H9 (cell line): ENCODE results near the gene NEXN. TPM values are rescaled to one million over a fixed set of nuclear protein-coding genes. Genes with fewer than 3 reads are reported as not detected.

Source experiments
- DNase-seq: peaks from one replicate; pipeline ENCODE4 v3.0.0-alpha.2; 2017
- H2AFZ ChIP-seq: one replicate; pipeline ENCODE4 v1.6.1; 2013; ENCODE audit warnings: mild to moderate bottlenecking, low read length, control low read depth, moderate library complexity
- H2AK5ac ChIP-seq: 2 replicates; pipeline ENCODE4 v1.6.1; 2013; ENCODE audit warnings: low read length, control low read depth, mixed read lengths; ENCODE audit not compliant: insufficient read length
- H2BK120ac ChIP-seq: one replicate; pipeline ENCODE4 v1.6.1; 2013; ENCODE audit warnings: low read depth, mild to moderate bottlenecking, low read length, control low read depth, inconsistent platforms; ENCODE audit not compliant: poor library complexity, severe bottlenecking
- H2BK12ac ChIP-seq: 2 replicates; pipeline ENCODE4 v1.6.1; 2013; ENCODE audit warnings: low read length, control low read depth, mixed read lengths, low read depth; ENCODE audit not compliant: insufficient read length
- H2BK15ac ChIP-seq: 2 replicates; pipeline ENCODE4 v1.6.1; 2013; ENCODE audit warnings: low read depth, low read length, control low read depth
- H2BK20ac ChIP-seq: one replicate; pipeline ENCODE4 v1.6.1; 2013; ENCODE audit warnings: low read depth, mild to moderate bottlenecking, low read length, control low read depth, inconsistent platforms; ENCODE audit not compliant: poor library complexity, severe bottlenecking
- H2BK5ac ChIP-seq: 2 replicates; pipeline ENCODE4 v1.6.1; 2013; ENCODE audit warnings: low read length, control low read depth, mixed read lengths; ENCODE audit not compliant: insufficient read length
- H3K14ac ChIP-seq: 2 replicates; pipeline ENCODE4 v1.6.1; 2013; ENCODE audit warnings: low read length, control low read depth; ENCODE audit not compliant: insufficient read depth
- H3K18ac ChIP-seq: 2 replicates; pipeline ENCODE4 v1.6.1; 2013; ENCODE audit warnings: low read depth, mild to moderate bottlenecking, mixed read lengths, low read length, control low read depth; ENCODE audit not compliant: insufficient read length
- H3K23ac ChIP-seq: 2 replicates; pipeline ENCODE4 v1.6.1; 2013; ENCODE audit warnings: low read length, control low read depth, mixed read lengths, low read depth; ENCODE audit not compliant: insufficient read length
- H3K23me2 ChIP-seq: 2 replicates; pipeline ENCODE4 v1.6.1; 2013; ENCODE audit warnings: low read depth, mild to moderate bottlenecking, mixed read lengths, low read length, control low read depth; ENCODE audit not compliant: insufficient read length, poor library complexity, severe bottlenecking
- H3K27ac ChIP-seq: 2 replicates; pipeline ENCODE4 v1.5.1; 2013; ENCODE audit warnings: low read length, control low read depth, mixed read lengths, low read depth; ENCODE audit not compliant: insufficient read length
- H3K27me3 ChIP-seq: 2 replicates; pipeline ENCODE4 v1.6.1; 2013; ENCODE audit warnings: low read length, control low read depth, inconsistent platforms; ENCODE audit not compliant: insufficient read depth
- H3K4ac ChIP-seq: 2 replicates; pipeline ENCODE4 v1.6.1; 2013; ENCODE audit warnings: low read depth, mild to moderate bottlenecking, control low read depth, inconsistent platforms, low read length, moderate library complexity
- H3K4me1 ChIP-seq: 2 replicates; pipeline ENCODE4 v1.6.1; 2013; ENCODE audit warnings: low read length, control low read depth, inconsistent platforms; ENCODE audit not compliant: insufficient read depth
- H3K4me2 ChIP-seq: 2 replicates; pipeline ENCODE4 v1.6.1; 2013; ENCODE audit warnings: low read length, control low read depth, mixed read lengths; ENCODE audit not compliant: insufficient read length, insufficient read depth
- H3K56ac ChIP-seq: 2 replicates; pipeline ENCODE4 v1.6.1; 2013; ENCODE audit warnings: low read depth, mild to moderate bottlenecking, mixed read lengths, low read length, control low read depth; ENCODE audit not compliant: insufficient read length
- H3K79me1 ChIP-seq: 2 replicates; pipeline ENCODE4 v1.6.1; 2013; ENCODE audit warnings: low read depth, mild to moderate bottlenecking, moderate library complexity, low read length, control low read depth, inconsistent platforms; ENCODE audit not compliant: insufficient read depth, poor library complexity, severe bottlenecking
- H3K79me2 ChIP-seq: 2 replicates; pipeline ENCODE4 v1.6.1; 2013; ENCODE audit warnings: low read length, control low read depth, inconsistent platforms; ENCODE audit not compliant: insufficient read depth
- H3K9ac ChIP-seq: 2 replicates; pipeline ENCODE4 v1.6.1; 2013; ENCODE audit warnings: low read length, control low read depth, mixed read lengths; ENCODE audit not compliant: insufficient read length; ENCODE audit errors: extremely low read depth
- H3K9me3 ChIP-seq: one replicate; pipeline ENCODE4 v1.6.1; 2013; ENCODE audit warnings: low read depth, low read length, inconsistent platforms; ENCODE audit not compliant: control insufficient read depth
- H3T11ph ChIP-seq: one replicate; pipeline ENCODE4 v1.6.1; 2013; ENCODE audit warnings: mild to moderate bottlenecking, low read length, control low read depth, inconsistent platforms
- H4K20me1 ChIP-seq: one replicate; pipeline ENCODE4 v1.6.1; 2013; ENCODE audit not compliant: control insufficient read depth, insufficient read length, insufficient read depth
- H4K5ac ChIP-seq: 2 replicates; pipeline ENCODE4 v1.6.1; 2013; ENCODE audit warnings: low read depth, mild to moderate bottlenecking, mixed read lengths, low read length, control low read depth; ENCODE audit not compliant: insufficient read length
- H4K8ac ChIP-seq: replicated peaks from 2 replicates; pipeline ENCODE4 v1.6.1; 2013; ENCODE audit warnings: low read length, control low read depth, mixed read lengths, low read depth; ENCODE audit not compliant: insufficient read length
- H4K91ac ChIP-seq: 2 replicates; pipeline ENCODE4 v1.6.1; 2013; ENCODE audit warnings: low read depth, mild to moderate bottlenecking, moderate library complexity, mixed read lengths, low read length, control low read depth; ENCODE audit not compliant: insufficient read length
- H3K27ac Mint-ChIP-seq, 3 experiments: 2 replicates in 2 of 3; 3 replicates in 1 of 3; pipeline ENCODE4 v1.8.0; 2020 to 2021; ENCODE audit warnings: mixed read lengths in 3 of 3, mild to moderate bottlenecking in 1 of 3, moderate library complexity in 1 of 3
- H3K27me3 Mint-ChIP-seq: 2 replicates; pipeline ENCODE4 v1.8.0; 2021; ENCODE audit warnings: low read depth, mild to moderate bottlenecking, moderate library complexity, mixed read lengths
- H3K36me3 Mint-ChIP-seq, 3 experiments: 2 replicates in 2 of 3; 3 replicates in 1 of 3; pipeline ENCODE4 v1.8.0; 2020 to 2021; ENCODE audit warnings: low read depth in 3 of 3, mixed read lengths in 3 of 3; ENCODE audit not compliant: insufficient read depth in 1 of 3
- H3K4me1 Mint-ChIP-seq, 2 experiments: 2 replicates each; pipeline ENCODE4 v1.8.0; 2020; ENCODE audit warnings: mixed read lengths in 2 of 2
- H3K4me3 Mint-ChIP-seq, 2 experiments: 2 replicates in 1 of 2; 3 replicates in 1 of 2; pipeline ENCODE4 v1.8.0; 2020 to 2021; ENCODE audit warnings: mild to moderate bottlenecking in 2 of 2, mixed read lengths in 2 of 2, moderate library complexity in 1 of 2
- H3K9me3 Mint-ChIP-seq, 2 experiments: 2 replicates in 1 of 2; 3 replicates in 1 of 2; pipeline ENCODE4 v1.8.0; 2020; ENCODE audit warnings: mild to moderate bottlenecking in 2 of 2, mixed read lengths in 2 of 2, moderate library complexity in 1 of 2
- CTCF ChIP-seq: fragments of 200-600 bp; sonication (generic); conservative IDR thresholded peaks from 3 replicates; pipeline ENCODE4 v1.8.0; 2021; ENCODE audit warnings: antibody characterized with exemption, mild to moderate bottlenecking
- WGBS: extraction: QIAGEN DNeasy Blood & Tissue Kit; methylation state at CpG from one replicate; pipeline ENCODE4 v1.1.7; 2013; ENCODE audit warnings: missing lambda C conversion rate, low lambda C conversion rate, mixed read lengths; ENCODE audit not compliant: insufficient read length; ENCODE audit errors: extremely low coverage; 5-methylcytosine and 5-hydroxymethylcytosine counted together
- long read RNA-seq: library from polyadenylated mRNA; unstranded; transcript quantifications from one replicate; pipeline ENCODE4 v2.0.0, GENCODE V29; 2020
- total RNA-seq: library from RNA; stranded (reverse); gene quantifications from 2 replicates; pipeline ENCODE4 v1.2.1, GENCODE V29; 2021

The NEXN gene
- total RNA-seq: 3.2 and 3.3 TPM in 2 replicates
- long read RNA-seq, partial matches to known transcripts: 3 of 5 reads
- long read RNA-seq, other reads (novel, unspliced or antisense): 2 of 5 reads

DNA sequence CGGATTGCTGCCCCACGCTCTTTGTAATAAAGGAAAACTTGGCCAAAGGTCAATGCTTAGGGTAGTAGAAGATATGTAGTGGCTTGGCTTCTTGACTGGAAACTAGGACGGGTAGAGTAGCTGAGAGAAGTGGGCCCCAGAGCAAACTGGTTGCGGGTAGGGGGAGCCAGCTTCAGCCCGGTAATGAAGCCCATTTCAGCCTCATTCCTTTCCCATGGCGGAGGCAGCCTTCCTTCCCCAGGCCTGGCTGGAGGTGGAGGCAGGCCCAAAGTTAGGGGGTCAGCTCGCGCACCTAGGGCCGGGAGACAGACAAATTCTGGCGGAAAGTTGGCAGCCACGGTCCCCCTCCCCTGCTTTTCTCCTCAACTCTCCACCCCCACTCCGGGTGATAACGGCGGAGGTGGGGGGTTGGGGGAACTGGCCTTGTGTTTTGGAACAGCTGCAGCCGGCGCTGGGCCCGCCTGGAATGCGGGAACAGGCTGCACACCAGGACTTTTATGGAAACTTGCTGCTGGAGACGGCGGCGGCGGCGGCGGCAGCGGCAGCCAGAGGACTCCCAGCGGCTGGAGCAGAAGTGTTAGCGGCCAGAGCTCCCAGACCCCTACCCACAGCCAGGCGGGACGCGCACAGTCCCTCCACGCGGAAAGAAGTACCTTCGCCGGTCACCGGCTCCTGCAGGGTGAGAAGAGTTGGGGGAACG is at the start of gene NEXN:
Gene NEXN (plus strand): TSS at position 544 of the 700 bp plus-strand sequence. CDS start 27,483 bp downstream, outside the sequence.
- Histone ChIP-seq H2BK12ac (no peak within 1 kb of the TSS), H3K18ac (peak within 1 kb of the TSS; percentile 92), H3K4me1 (no peaks in the 10 kb centered on the region), H2BK120ac (peak within 1 kb of the TSS; percentile 71), H3K56ac (no peak within 1 kb of the TSS), H4K8ac (no peak within 1 kb of the TSS), H2AFZ (peak within 1 kb of the TSS; percentile 24), H3K9ac (peak within 1 kb of the TSS; percentile 74), H3K27ac (no peak within 1 kb of the TSS), H3K4ac (no peak within 1 kb of the TSS), H3K27me3 (no peaks in the 10 kb centered on the region), H3K79me2 (no peaks in the 10 kb centered on the region), H3K9me3 (no peaks in the 10 kb centered on the region), H3K23me2 (no peaks in the 10 kb centered on the region), H2BK15ac (no peak within 1 kb of the TSS), H2BK20ac (no peak within 1 kb of the TSS), H3K79me1 (no peaks in the 10 kb centered on the region), H3T11ph (no peak within 1 kb of the TSS), H3K23ac (no peak within 1 kb of the TSS), H4K5ac (no peak within 1 kb of the TSS), H3K4me2 (peak within 1 kb of the TSS; percentile 51), H2BK5ac (no peak within 1 kb of the TSS), H2AK5ac (no peak within 1 kb of the TSS), H4K91ac (no peak within 1 kb of the TSS), H3K14ac (peak within 1 kb of the TSS; percentile 94), H4K20me1 (no peaks in the 10 kb centered on the region)
- DNase-seq: peak; percentile 80
- peaks cover 0 to 2% (median 0%) of the 10 kb centered on the region in 3 experiments; a peak in 1 of 7 replicates for H3K36me3 Mint-ChIP-seq
- peak within 1 kb of the TSS; percentile 74 to 99 (median 92) for H3K27ac Mint-ChIP-seq
- H3K27me3 Mint-ChIP-seq: peaks cover 1% of the 10 kb centered on the region; the same call in 1 of the 2 replicates
- no peak for TF ChIP-seq CTCF
- H3K4me1 Mint-ChIP-seq: peaks cover 9 to 12% of the 10 kb centered on the region in 2 experiments
- H3K4me3 Mint-ChIP-seq: peak within 1 kb of the TSS; percentile 89 to 96
- no CpG with 5 or more reads among the region's 36 CpGs for WGBS
- no peaks in the 10 kb centered on the region; a peak in 1 of 5 replicates for H3K9me3 Mint-ChIP-seq
